HEK293T (cell line): ENCODE results near the gene FARP1.
A peak's percentile ranks its signal among the peaks of the same experiment; 100 is the strongest.

Experiments
- BHLHE40 ChIP-seq: fragments of 450-650 bp; IDR thresholded peaks from 2 replicates; pipeline ENCODE4 v1.6.1; 2016; ENCODE audit warnings: mild to moderate bottlenecking, moderate library complexity, borderline replicate concordance
- CTBP1 ChIP-seq: fragments of 450-650 bp; IDR thresholded peaks from 2 replicates; pipeline ENCODE4 v1.6.1; 2016; ENCODE audit warnings: borderline replicate concordance
- ELF4 ChIP-seq: fragments of 450-650 bp; IDR thresholded peaks from 2 replicates; pipeline ENCODE4 v1.6.1; 2017; ENCODE audit warnings: antibody characterized with exemption
- FOXA1 ChIP-seq: fragments of 450-650 bp; IDR thresholded peaks from 2 replicates; pipeline ENCODE4 v1.6.1; 2016; ENCODE audit warnings: mild to moderate bottlenecking
- FOXK2 ChIP-seq: fragments of 450-650 bp; IDR thresholded peaks from 2 replicates; pipeline ENCODE4 v1.6.1; 2016; ENCODE audit warnings: mild to moderate bottlenecking
- FOXM1 ChIP-seq: fragments of 450-650 bp; IDR thresholded peaks from 2 replicates; pipeline ENCODE4 v1.6.1; 2017; ENCODE audit warnings: mild to moderate bottlenecking, borderline replicate concordance
- HDGF ChIP-seq: fragments of 450-650 bp; IDR thresholded peaks from 2 replicates; pipeline ENCODE4 v1.6.1; 2017; ENCODE audit warnings: antibody characterized with exemption, borderline replicate concordance
- LEF1 ChIP-seq: fragments of 450-650 bp; IDR thresholded peaks from 2 replicates; pipeline ENCODE4 v1.6.1; 2017; ENCODE audit warnings: mild to moderate bottlenecking, borderline replicate concordance
- NFRKB ChIP-seq: fragments of 450-650 bp; IDR thresholded peaks from 2 replicates; pipeline ENCODE4 v1.6.1; 2016; ENCODE audit warnings: mild to moderate bottlenecking, moderate library complexity
- SP1 ChIP-seq: fragments of 450-650 bp; IDR thresholded peaks from 2 replicates; pipeline ENCODE4 v1.6.1; 2017
- SUZ12 ChIP-seq: fragments of 450-650 bp; IDR thresholded peaks from 2 replicates; pipeline ENCODE4 v1.6.1; 2016; ENCODE audit warnings: mild to moderate bottlenecking
- TARDBP ChIP-seq: fragments of 450-650 bp; IDR thresholded peaks from 2 replicates; pipeline ENCODE4 v1.6.1; 2016
- ZNF384 ChIP-seq: fragments of 450-650 bp; IDR thresholded peaks from 2 replicates; pipeline ENCODE4 v1.6.1; 2016
- TF ChIP-seq, protein P1 (sequence below): fragments of 450-650 bp; IDR thresholded peaks from 2 replicates; pipeline ENCODE4 v1.6.1; 2016

DNA sequence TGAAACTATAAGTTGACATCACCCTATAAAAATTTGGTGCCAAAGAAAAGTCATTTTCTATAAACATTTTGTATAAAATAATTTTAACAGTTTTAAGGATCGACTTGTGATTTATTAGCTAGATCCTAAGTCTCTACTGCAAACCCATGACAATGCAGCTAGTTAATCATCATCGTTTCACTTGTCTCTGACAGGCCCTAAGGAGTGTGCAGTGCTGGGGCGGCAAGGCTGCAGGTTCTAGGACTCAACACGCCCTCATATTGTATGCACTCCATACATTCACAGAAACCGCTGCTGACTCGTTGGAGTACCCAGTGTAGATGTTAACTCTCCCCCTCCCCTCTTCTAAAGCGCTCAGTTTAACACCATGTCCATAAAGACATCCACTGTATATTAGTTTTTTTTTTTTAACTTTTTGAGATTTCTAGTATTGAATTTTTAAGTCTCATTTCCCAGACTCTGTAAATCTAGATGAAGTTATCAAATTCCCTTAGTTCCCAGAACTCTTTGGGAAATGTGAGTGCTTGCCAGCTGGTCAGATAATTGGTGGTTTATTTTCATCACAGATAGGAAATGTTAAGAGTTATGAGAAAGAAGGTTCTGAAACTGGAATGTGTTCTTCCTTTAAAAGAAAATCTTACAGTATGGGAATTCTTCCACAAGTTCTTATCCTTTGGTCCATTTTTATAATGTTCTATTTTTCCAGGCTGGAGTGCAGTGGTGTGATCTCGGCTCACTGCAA, 197.0 kb downstream of the FARP1 start:
- TF ChIP-seq FOXM1 = no peak
- TF ChIP-seq HDGF = no peak
- no peak for TF ChIP-seq BHLHE40
- TF ChIP-seq SP1 = no peak
- TF ChIP-seq ELF4 = no peak
- TF ChIP-seq LEF1 = no peak
- TF ChIP-seq ZNF384 = no peak
- TF ChIP-seq SUZ12 = no peak
- no peak for TF ChIP-seq TARDBP
- no peak for TF ChIP-seq CTBP1
- TF ChIP-seq NFRKB = no peak
- no peak for TF ChIP-seq FOXA1
- TF ChIP-seq FOXK2 = no peak
- TF ChIP-seq, protein P1, sequence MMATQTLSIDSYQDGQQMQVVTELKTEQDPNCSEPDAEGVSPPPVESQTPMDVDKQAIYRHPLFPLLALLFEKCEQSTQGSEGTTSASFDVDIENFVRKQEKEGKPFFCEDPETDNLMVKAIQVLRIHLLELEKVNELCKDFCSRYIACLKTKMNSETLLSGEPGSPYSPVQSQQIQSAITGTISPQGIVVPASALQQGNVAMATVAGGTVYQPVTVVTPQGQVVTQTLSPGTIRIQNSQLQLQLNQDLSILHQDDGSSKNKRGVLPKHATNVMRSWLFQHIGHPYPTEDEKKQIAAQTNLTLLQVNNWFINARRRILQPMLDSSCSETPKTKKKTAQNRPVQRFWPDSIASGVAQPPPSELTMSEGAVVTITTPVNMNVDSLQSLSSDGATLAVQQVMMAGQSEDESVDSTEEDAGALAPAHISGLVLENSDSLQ = 0 out of 2 replicates have a peak, but pooled peaks have one; percentile 12
